Measurements from ENCODE around the gene OR5D18. TPM values are rescaled to one million over a fixed set of nuclear protein-coding genes. Genes with fewer than 3 reads are reported as not detected.
A peak's percentile ranks its signal among the peaks of the same experiment; 100 is the strongest.

Gene OR5D18
- polyA plus RNA-seq, 2 of the 4 experiments (the other 2 are of a cell fraction) = not detected

GRCh38 chr11:55826919-55827318 lies 7.5 kb downstream of the OR5D18 start, which contains the start of gene OR5L2:
Gene OR5L2 (plus strand): TSS chr11:55827219. CDS start chr11:55827219, 0 bp downstream.
- no peaks in the 10 kb centered on the region for H3K9me3 ChIP-seq
- no peaks in the 10 kb centered on the region for H3K4me1 ChIP-seq
- no peak within 1 kb of the TSS for H3K4me3 ChIP-seq
- DNase-seq (ENCODE audit: low read depth in 1 of 2, low spot score in 1 of 2) (no peak), ATAC-seq (no peak), FAIRE-seq (peak; percentile 59)
- POLR2A ChIA-PET = no interaction called here
- TF ChIP-seq HEYL (CRISPR knock-in tag; IDR thresholded peaks at IDR 0.05) (no peak), RNF2 (IDR thresholded peaks at IDR 0.05; ENCODE audit: borderline replicate concordance, low read depth) (no peak), PBX3 (IDR thresholded peaks at IDR 0.05) (no peak), MYC (IDR thresholded peaks at IDR 0.05; ENCODE audit: borderline replicate concordance, low read length) (no peak), CTCF (IDR thresholded peaks at IDR 0.05) (no peak), EP300 (IDR thresholded peaks at IDR 0.05) (no peak), CEBPB (IDR thresholded peaks at IDR 0.05) (no peak), PHF8 (IDR thresholded peaks at IDR 0.05; ENCODE audit: borderline replicate concordance, low read depth) (no peak), KDM1A (IDR thresholded peaks at IDR 0.05; ENCODE audit: low read depth) (no peak), MAZ (IDR thresholded peaks at IDR 0.05; ENCODE audit: borderline replicate concordance, low read depth, low read length) (no peak), ZFP36 (IDR thresholded peaks at IDR 0.05; ENCODE audit: borderline replicate concordance, partially characterized antibody) (no peak), JUNB (IDR thresholded peaks at IDR 0.05) (no peak), HMGXB4 (CRISPR knock-in tag; IDR thresholded peaks at IDR 0.05; ENCODE audit: borderline replicate concordance) (no peak), BHLHE40 (IDR thresholded peaks at IDR 0.05; ENCODE audit: low read depth, low read length) (no peak), FOXS1 (CRISPR knock-in tag; IDR thresholded peaks at IDR 0.05) (no peak), HDAC2 (IDR thresholded peaks at IDR 0.05) (no peak), NPAS2 (CRISPR knock-in tag; IDR thresholded peaks at IDR 0.05; ENCODE audit: borderline replicate concordance) (no peak), CHD4 (IDR thresholded peaks at IDR 0.05; ENCODE audit: borderline replicate concordance) (no peak), FOSL2 (IDR thresholded peaks at IDR 0.05) (no peak), FOSL2 (CRISPR knock-in tag; IDR thresholded peaks at IDR 0.05) (no peak), HES2 (IDR thresholded peaks at IDR 0.05) (no peak)
- H3K27ac ChIP-seq = no peak within 1 kb of the TSS
- CTCF ChIA-PET = no interaction called here
- no peak within 1 kb of the TSS for H3K4me2 ChIP-seq

- Histone ChIP-seq H3K27ac (no peak within 1 kb of the TSS), H3K9me3 (no peaks in the 10 kb centered on the region), H3K4me2 (no peak within 1 kb of the TSS), H3K4me1 (no peaks in the 10 kb centered on the region), H3K4me3 (no peak within 1 kb of the TSS)
- POLR2A ChIA-PET = no interaction called here
- FAIRE-seq = no peak
- ATAC-seq = no peak
- no peak for DNase-seq (ENCODE audit: low read depth in 1 of 2, low spot score in 1 of 2)
- WGBS (ENCODE audit: missing lambda C conversion rate) = 2% methylated on average over 3 of the region's 3 CpGs
- TF ChIP-seq MAFK (IDR thresholded peaks at IDR 0.05; ENCODE audit: partially characterized antibody) (no peak), CEBPB (IDR thresholded peaks at IDR 0.05) (no peak), NPAS2 (CRISPR knock-in tag; IDR thresholded peaks at IDR 0.05; ENCODE audit: borderline replicate concordance) (no peak), RCOR1 (IDR thresholded peaks at IDR 0.05; ENCODE audit: low read depth, low read length) (no peak), HES2 (IDR thresholded peaks at IDR 0.05) (no peak), RARB (CRISPR knock-in tag; IDR thresholded peaks at IDR 0.05) (no peak), BHLHE40 (IDR thresholded peaks at IDR 0.05; ENCODE audit: low read depth, low read length) (no peak), POLR2AphosphoS2 (conservative IDR thresholded peaks at IDR 0.05; ENCODE audit: low read length) (no peak)
- CTCF ChIA-PET = no interaction called here
These were observed 19.0 kb downstream of the OR5D18 start, which contains the start of gene OR5D16 for GRCh38 chr11:55838452-55838851. Gene OR5D16 (plus strand): TSS chr11:55838752. CDS start chr11:55838752, 0 bp downstream.
